HG03571 (cell line): ENCODE measurements around the gene ANKS1A.
"Not testable (repeated sequence)": the region's sequence is repeated elsewhere in the genome, so short reads cannot be mapped to it uniquely, and the experiment has no call there.

Experiments
- ATAC-seq: cut with Tn5 transposase; IDR thresholded peaks from one replicate; pipeline ENCODE4 v1.9.1; 2021; ENCODE audit not compliant: unreplicated experiment

ANKS1A gene

GRCh38 chr6:34885837-34886236 is 3.2 kb upstream of the ANKS1A start:
- ATAC-seq, result not testable (repeated sequence)

GRCh38 chr6:34887753-34888513 is 1.1 kb upstream of the ANKS1A start, which contains the start of gene TAF11:
TAF11 (minus strand) TSS chr6:34888042; CDS start chr6:34887957, 85 bp downstream.
- ATAC-seq, result peak; percentile 67

DNA sequence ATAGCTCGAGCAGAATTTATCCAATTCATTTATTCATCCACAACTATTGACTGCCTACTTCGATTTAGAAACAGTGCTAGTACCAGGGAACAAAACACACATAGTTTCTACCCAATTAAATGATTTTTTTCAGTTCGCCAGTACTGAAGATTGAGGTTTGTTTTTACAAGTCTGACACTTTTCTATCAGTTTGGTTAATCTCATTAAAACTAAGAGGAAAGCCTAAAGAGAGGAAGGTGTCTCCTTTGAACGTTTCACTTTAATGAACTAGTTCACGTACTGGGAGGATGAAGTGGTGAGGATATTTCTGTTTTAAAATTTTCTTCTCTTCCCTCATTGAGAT is 570 bp upstream of the ANKS1A start:
- ATAC-seq, result no peak

- ATAC-seq, result no peak
Measured at GRCh38 chr6:34890533-34890925, 1.5 kb downstream of the ANKS1A start.

GRCh38 chr6:34891296-34891695 is 2.2 kb downstream of the ANKS1A start:
- ATAC-seq, result no peak

GRCh38 chr6:34894693-34895092 is 5.6 kb downstream of the ANKS1A start:
- no peak for ATAC-seq

DNA sequence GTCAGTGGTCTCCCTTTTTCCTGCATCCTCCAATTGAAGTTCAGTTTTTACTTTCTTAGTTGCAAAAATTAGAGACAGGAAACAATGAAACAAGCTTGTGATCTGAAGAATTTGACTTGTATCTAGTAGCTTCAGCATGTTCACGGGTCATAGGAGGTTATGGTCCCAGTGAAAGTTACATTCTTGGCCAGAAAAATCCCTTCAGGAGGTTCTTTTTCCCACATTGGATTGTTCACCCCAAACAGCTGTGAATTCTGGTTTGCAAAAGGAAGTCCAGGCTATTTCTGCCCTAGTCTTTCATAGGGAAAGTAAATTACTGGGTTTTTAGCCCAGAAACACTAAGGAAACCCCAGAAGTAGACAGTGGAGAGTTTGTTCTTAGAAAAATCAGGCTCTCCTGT is 8.1 kb downstream of the ANKS1A start:
- ATAC-seq, result no peak

- ATAC-seq, result no peak
Measured at GRCh38 chr6:34897716-34898115, 8.7 kb downstream of the ANKS1A start.

DNA sequence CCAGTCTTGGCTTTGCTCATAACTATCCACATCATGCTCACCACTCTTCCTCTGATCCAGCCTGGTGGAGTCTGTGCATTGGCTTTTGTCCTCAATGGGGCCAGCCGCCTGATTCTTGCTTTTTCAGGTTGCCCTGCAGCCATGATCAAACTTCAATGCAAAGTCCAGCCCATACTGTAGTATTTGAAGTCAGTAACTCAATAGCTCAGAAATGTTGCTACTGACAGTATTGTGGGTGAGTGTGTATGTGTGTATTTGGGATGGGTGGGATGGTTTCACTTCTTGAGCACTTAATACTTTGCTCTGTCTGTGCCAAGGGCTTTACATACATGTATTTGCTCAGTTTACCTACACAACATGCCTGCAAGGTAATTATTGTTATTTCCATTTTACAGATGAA is 10.7 kb downstream of the ANKS1A start:
- not testable (repeated sequence) for ATAC-seq

- ATAC-seq, result no peak
Measured at GRCh38 chr6:34900321-34901031, 11.4 kb downstream of the ANKS1A start.

DNA sequence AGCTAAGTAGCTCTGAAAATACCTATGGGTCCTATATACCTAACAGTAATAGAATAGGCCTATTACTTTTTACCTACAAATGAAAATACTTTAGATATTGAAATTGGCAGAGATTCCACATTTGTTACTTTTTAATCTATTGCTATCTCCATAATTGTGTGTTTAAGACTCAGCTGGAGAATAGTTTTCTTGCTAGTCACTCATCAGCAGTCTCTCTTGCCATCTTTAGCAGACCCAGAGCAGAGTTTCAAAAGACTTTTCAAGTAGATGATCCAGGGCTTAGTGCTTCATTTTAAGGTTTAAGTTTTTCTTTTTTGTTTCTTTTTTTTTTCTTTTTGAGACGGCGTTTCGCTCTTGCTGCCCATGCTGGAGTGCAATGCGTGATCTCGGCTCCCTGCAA is 12.9 kb downstream of the ANKS1A start:
- ATAC-seq, result no peak

DNA sequence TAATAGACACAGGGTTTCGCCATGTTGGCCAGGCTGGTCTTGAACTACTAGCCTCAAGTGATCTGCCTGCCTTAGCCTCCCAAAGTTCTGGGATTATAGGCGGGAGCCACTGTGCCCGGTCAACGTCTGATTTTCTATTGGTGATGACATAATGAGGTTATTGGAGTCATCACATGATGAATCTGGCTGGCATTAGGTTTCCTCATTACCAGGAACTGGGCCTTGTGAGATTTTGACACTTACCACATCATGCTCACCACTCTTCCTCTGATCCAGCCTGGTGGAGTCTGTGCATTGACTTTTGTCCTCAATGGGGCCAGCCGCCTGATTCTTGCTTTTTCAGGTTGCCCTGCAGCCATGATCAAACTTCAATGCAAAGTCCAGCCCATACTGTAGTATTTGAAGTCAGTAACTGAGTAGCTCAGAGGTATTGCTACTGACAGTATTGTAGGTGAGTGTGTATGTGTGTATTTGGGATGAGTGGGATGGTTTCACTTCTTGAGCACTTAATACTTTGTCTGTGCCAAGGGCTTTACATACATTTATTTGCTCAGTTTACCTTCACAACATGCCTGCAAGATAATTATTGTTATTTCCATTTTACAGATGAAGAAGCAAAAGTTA is 16.0 kb downstream of the ANKS1A start:
- no peak for ATAC-seq

DNA sequence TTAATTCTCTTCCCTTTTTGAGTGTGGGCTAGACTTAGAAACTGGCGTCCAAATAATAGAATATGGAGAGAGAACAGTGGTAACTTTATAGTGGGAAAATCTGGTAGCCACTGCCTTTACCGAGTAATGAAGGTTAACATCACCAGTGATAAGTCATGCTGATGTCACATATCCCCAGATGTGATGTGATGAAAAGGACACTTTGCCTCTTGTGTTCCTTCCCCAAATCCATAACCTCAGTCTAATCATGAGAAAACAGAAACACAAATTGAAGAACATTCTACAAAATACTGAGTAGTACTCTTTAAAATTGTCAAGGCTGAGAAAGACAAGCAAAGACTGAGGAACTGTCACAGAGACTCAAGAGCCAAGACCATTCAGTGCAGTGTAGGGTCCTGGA is 17.8 kb downstream of the ANKS1A start:
- no peak for ATAC-seq

DNA sequence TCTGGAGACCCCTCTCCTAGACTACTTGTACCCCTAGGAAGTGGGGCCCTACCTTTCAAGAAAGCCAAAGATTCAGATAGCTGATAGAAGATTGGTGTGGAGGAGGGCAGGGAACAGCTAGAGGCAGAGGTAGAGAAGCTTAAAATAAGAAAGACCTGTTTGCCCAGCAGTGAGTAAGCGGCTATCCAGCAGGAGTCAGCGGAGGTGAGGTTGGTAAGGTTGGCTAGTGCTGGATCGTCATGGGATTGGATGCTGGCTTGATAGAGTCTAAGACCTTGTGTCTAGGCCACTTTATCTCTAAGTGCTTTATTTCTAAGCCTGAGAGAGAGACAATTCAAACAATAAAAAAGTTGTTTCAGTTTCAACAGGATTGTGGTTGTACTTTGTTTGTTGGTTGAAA is 19.1 kb downstream of the ANKS1A start:
- ATAC-seq, result no peak

GRCh38 chr6:34909320-34909883 is 20.3 kb downstream of the ANKS1A start:
- no peak for ATAC-seq

- ATAC-seq, result no peak
Measured at GRCh38 chr6:34911822-34912221, 22.8 kb downstream of the ANKS1A start.

DNA sequence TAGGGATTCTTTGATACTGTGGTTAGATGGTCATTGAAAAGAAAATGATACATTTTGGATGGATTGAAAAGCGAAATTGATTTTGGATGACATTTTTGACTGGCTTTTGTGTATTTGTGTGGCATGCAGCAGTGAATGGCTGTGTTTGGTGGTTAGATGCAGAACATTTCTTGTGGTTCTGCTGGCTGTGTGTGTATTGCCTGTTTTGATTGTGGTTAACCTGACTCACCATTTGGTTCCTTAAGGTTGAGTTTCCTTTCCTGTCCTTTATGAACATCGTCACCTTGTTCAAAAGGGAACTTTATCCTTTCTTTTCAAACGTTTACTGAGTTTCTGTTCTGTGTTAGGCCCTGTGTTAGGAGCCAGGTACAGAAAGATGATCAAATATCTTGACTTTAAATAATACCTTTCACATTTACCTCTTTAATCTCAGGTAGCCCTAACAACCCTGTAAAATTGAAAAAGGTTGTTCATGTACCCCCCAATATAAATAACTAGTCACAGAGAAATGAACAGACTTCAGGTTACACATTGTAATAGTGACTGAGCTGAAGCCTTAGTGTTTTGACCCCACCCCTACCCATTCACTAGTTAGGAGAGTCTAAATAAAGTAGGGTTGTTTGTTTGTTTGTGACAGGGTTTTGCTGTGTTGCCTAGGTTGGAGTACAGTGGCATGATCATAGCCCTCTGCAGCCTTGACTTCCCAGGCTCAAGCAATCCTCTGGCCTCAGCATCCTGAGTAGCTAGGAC is 23.8 kb downstream of the ANKS1A start:
- peak; percentile 53 for ATAC-seq

DNA sequence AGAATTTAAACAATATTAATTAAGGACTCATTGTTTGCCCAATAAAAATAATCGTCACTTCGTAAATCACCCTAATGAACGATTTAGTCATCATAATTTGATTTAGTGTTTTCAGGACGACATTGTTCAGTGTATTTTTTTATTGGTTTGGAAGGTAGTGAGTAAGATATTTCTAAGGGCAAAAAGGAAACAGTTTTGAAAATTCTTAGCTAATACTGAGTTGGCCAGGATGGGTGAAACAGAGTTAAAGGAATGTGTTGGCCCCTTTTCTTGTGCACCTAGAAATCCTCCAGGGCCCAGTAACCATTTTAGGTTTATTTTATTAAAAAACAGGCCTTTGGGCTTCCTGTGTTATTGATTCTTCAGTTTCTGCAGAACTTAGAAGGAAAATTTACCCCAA is 25.3 kb downstream of the ANKS1A start:
- no peak for ATAC-seq

DNA sequence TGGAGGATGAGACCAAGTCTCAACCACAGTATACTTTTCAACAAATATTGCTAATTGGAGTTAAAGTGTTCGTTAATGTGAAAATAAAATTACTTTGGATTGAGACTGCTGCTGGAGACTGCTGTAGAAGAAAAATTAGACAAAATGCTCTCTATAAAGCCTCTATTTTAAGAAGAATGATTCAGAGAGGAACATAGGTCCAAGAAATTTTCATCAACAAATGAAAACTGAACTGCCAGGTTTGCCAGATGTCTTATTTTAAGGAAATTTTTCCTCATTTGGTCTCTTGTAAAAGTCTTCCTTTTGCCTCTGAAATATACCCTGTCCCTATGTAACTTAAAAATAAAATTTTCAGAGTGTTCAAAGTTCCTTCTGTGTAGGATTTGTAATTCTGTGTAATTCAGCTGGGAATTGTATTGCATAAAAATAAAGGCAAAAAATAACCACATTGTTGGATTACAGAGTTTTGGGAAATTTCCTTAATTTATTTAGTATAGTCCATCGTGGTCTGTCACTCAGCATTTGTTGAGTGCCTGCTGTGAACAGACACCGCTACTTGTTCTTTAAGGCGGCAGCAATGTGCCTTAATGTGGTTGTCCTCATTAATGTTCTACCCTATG is 27.4 kb downstream of the ANKS1A start:
- no peak for ATAC-seq

DNA sequence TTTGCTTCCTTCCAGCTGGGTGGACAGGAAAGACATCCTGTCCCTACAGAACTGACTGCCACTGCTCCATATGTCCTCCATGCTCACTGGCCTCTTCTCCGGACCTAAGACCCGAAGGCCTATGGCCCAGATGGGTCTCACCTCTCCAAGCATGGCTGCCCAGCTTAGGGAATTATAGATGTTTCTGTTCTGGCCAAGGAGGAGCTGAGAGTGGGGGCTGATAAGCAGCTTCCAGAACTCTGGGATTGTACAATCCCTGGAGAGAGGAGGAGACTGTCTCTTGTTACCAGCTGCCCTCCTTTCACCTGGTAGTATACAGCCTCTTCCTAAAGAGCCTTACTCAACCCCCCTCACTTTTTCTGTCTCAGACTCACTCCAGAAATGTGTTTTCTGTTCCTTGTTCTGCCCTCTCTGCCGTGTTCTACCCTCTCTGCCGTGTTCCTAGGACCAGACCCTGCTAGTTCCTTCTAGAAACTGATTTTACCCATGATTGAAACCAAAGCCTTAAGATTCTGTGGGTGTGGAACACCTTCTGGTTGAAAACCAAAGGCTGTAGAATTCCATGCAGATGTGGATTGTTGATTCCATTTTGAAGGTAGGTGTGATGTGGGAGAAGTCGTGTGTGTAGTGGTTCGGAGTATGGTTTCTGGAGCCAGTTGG is 28.7 kb downstream of the ANKS1A start:
- no peak for ATAC-seq
